H9 (cell line): ENCODE results near the gene PPAN. TPM values are rescaled to one million over a fixed set of nuclear protein-coding genes. Genes with fewer than 3 reads are reported as not detected.

ENCODE experiments used
- DNase-seq: peaks from one replicate; pipeline ENCODE4 v3.0.0-alpha.2; 2017
- H2AFZ ChIP-seq: one replicate; pipeline ENCODE4 v1.6.1; 2013; ENCODE audit warnings: mild to moderate bottlenecking, low read length, control low read depth, moderate library complexity
- H2AK5ac ChIP-seq: 2 replicates; pipeline ENCODE4 v1.6.1; 2013; ENCODE audit warnings: low read length, control low read depth, mixed read lengths; ENCODE audit not compliant: insufficient read length
- H2BK120ac ChIP-seq: one replicate; pipeline ENCODE4 v1.6.1; 2013; ENCODE audit warnings: low read depth, mild to moderate bottlenecking, low read length, control low read depth, inconsistent platforms; ENCODE audit not compliant: poor library complexity, severe bottlenecking
- H2BK12ac ChIP-seq: 2 replicates; pipeline ENCODE4 v1.6.1; 2013; ENCODE audit warnings: low read length, control low read depth, mixed read lengths, low read depth; ENCODE audit not compliant: insufficient read length
- H2BK15ac ChIP-seq: 2 replicates; pipeline ENCODE4 v1.6.1; 2013; ENCODE audit warnings: low read depth, low read length, control low read depth
- H2BK20ac ChIP-seq: one replicate; pipeline ENCODE4 v1.6.1; 2013; ENCODE audit warnings: low read depth, mild to moderate bottlenecking, low read length, control low read depth, inconsistent platforms; ENCODE audit not compliant: poor library complexity, severe bottlenecking
- H2BK5ac ChIP-seq: 2 replicates; pipeline ENCODE4 v1.6.1; 2013; ENCODE audit warnings: low read length, control low read depth, mixed read lengths; ENCODE audit not compliant: insufficient read length
- H3K14ac ChIP-seq: 2 replicates; pipeline ENCODE4 v1.6.1; 2013; ENCODE audit warnings: low read length, control low read depth; ENCODE audit not compliant: insufficient read depth
- H3K18ac ChIP-seq: 2 replicates; pipeline ENCODE4 v1.6.1; 2013; ENCODE audit warnings: low read depth, mild to moderate bottlenecking, mixed read lengths, low read length, control low read depth; ENCODE audit not compliant: insufficient read length
- H3K23ac ChIP-seq: 2 replicates; pipeline ENCODE4 v1.6.1; 2013; ENCODE audit warnings: low read length, control low read depth, mixed read lengths, low read depth; ENCODE audit not compliant: insufficient read length
- H3K23me2 ChIP-seq: 2 replicates; pipeline ENCODE4 v1.6.1; 2013; ENCODE audit warnings: low read depth, mild to moderate bottlenecking, mixed read lengths, low read length, control low read depth; ENCODE audit not compliant: insufficient read length, poor library complexity, severe bottlenecking
- H3K27ac ChIP-seq: 2 replicates; pipeline ENCODE4 v1.5.1; 2013; ENCODE audit warnings: low read length, control low read depth, mixed read lengths, low read depth; ENCODE audit not compliant: insufficient read length
- H3K27me3 ChIP-seq: 2 replicates; pipeline ENCODE4 v1.6.1; 2013; ENCODE audit warnings: low read length, control low read depth, inconsistent platforms; ENCODE audit not compliant: insufficient read depth
- H3K4ac ChIP-seq: 2 replicates; pipeline ENCODE4 v1.6.1; 2013; ENCODE audit warnings: low read depth, mild to moderate bottlenecking, control low read depth, inconsistent platforms, low read length, moderate library complexity
- H3K4me1 ChIP-seq: 2 replicates; pipeline ENCODE4 v1.6.1; 2013; ENCODE audit warnings: low read length, control low read depth, inconsistent platforms; ENCODE audit not compliant: insufficient read depth
- H3K4me2 ChIP-seq: 2 replicates; pipeline ENCODE4 v1.6.1; 2013; ENCODE audit warnings: low read length, control low read depth, mixed read lengths; ENCODE audit not compliant: insufficient read length, insufficient read depth
- H3K56ac ChIP-seq: 2 replicates; pipeline ENCODE4 v1.6.1; 2013; ENCODE audit warnings: low read depth, mild to moderate bottlenecking, mixed read lengths, low read length, control low read depth; ENCODE audit not compliant: insufficient read length
- H3K79me1 ChIP-seq: 2 replicates; pipeline ENCODE4 v1.6.1; 2013; ENCODE audit warnings: low read depth, mild to moderate bottlenecking, moderate library complexity, low read length, control low read depth, inconsistent platforms; ENCODE audit not compliant: insufficient read depth, poor library complexity, severe bottlenecking
- H3K79me2 ChIP-seq: 2 replicates; pipeline ENCODE4 v1.6.1; 2013; ENCODE audit warnings: low read length, control low read depth, inconsistent platforms; ENCODE audit not compliant: insufficient read depth
- H3K9ac ChIP-seq: 2 replicates; pipeline ENCODE4 v1.6.1; 2013; ENCODE audit warnings: low read length, control low read depth, mixed read lengths; ENCODE audit not compliant: insufficient read length; ENCODE audit errors: extremely low read depth
- H3K9me3 ChIP-seq: one replicate; pipeline ENCODE4 v1.6.1; 2013; ENCODE audit warnings: low read depth, low read length, inconsistent platforms; ENCODE audit not compliant: control insufficient read depth
- H3T11ph ChIP-seq: one replicate; pipeline ENCODE4 v1.6.1; 2013; ENCODE audit warnings: mild to moderate bottlenecking, low read length, control low read depth, inconsistent platforms
- H4K20me1 ChIP-seq: one replicate; pipeline ENCODE4 v1.6.1; 2013; ENCODE audit not compliant: control insufficient read depth, insufficient read length, insufficient read depth
- H4K5ac ChIP-seq: 2 replicates; pipeline ENCODE4 v1.6.1; 2013; ENCODE audit warnings: low read depth, mild to moderate bottlenecking, mixed read lengths, low read length, control low read depth; ENCODE audit not compliant: insufficient read length
- H4K8ac ChIP-seq: replicated peaks from 2 replicates; pipeline ENCODE4 v1.6.1; 2013; ENCODE audit warnings: low read length, control low read depth, mixed read lengths, low read depth; ENCODE audit not compliant: insufficient read length
- H4K91ac ChIP-seq: 2 replicates; pipeline ENCODE4 v1.6.1; 2013; ENCODE audit warnings: low read depth, mild to moderate bottlenecking, moderate library complexity, mixed read lengths, low read length, control low read depth; ENCODE audit not compliant: insufficient read length
- H3K27ac Mint-ChIP-seq, 3 experiments: 2 replicates in 2 of 3; 3 replicates in 1 of 3; pipeline ENCODE4 v1.8.0; 2020 to 2021; ENCODE audit warnings: mixed read lengths in 3 of 3, mild to moderate bottlenecking in 1 of 3, moderate library complexity in 1 of 3
- H3K27me3 Mint-ChIP-seq: 2 replicates; pipeline ENCODE4 v1.8.0; 2021; ENCODE audit warnings: low read depth, mild to moderate bottlenecking, moderate library complexity, mixed read lengths
- H3K36me3 Mint-ChIP-seq, 3 experiments: 2 replicates in 2 of 3; 3 replicates in 1 of 3; pipeline ENCODE4 v1.8.0; 2020 to 2021; ENCODE audit warnings: low read depth in 3 of 3, mixed read lengths in 3 of 3; ENCODE audit not compliant: insufficient read depth in 1 of 3
- H3K4me1 Mint-ChIP-seq, 2 experiments: 2 replicates each; pipeline ENCODE4 v1.8.0; 2020; ENCODE audit warnings: mixed read lengths in 2 of 2
- H3K4me3 Mint-ChIP-seq, 2 experiments: 2 replicates in 1 of 2; 3 replicates in 1 of 2; pipeline ENCODE4 v1.8.0; 2020 to 2021; ENCODE audit warnings: mild to moderate bottlenecking in 2 of 2, mixed read lengths in 2 of 2, moderate library complexity in 1 of 2
- H3K9me3 Mint-ChIP-seq, 2 experiments: 2 replicates in 1 of 2; 3 replicates in 1 of 2; pipeline ENCODE4 v1.8.0; 2020; ENCODE audit warnings: mild to moderate bottlenecking in 2 of 2, mixed read lengths in 2 of 2, moderate library complexity in 1 of 2
- WGBS: extraction: QIAGEN DNeasy Blood & Tissue Kit; methylation state at CpG from one replicate; pipeline ENCODE4 v1.1.7; 2013; ENCODE audit warnings: missing lambda C conversion rate, low lambda C conversion rate, mixed read lengths; ENCODE audit not compliant: insufficient read length; ENCODE audit errors: extremely low coverage; 5-methylcytosine and 5-hydroxymethylcytosine counted together
- total RNA-seq: library from RNA; stranded (reverse); gene quantifications from 2 replicates; pipeline ENCODE4 v1.2.1, GENCODE V29; 2021
- TF ChIP-seq, protein P1 (sequence below): fragments of 200-600 bp; sonication (generic); conservative IDR thresholded peaks from 3 replicates; pipeline ENCODE4 v1.8.0; 2021; ENCODE audit warnings: antibody characterized with exemption, mild to moderate bottlenecking

Gene PPAN
- total RNA-seq, 1 experiment from 2014 or later: 157 TPM

GRCh38 chr19:10083911-10084310, 22.3 kb upstream of the PPAN start:
- Histone ChIP-seq H3T11ph (no peak overlapping the region), H2BK5ac (no peak overlapping the region), H2BK15ac (no peak overlapping the region), H2BK120ac (no peak overlapping the region), H3K79me1 (no peaks in the 10 kb centered on the region), H4K20me1 (no peaks in the 10 kb centered on the region), H2AFZ (no peak overlapping the region), H3K23ac (no peak overlapping the region), H3K27me3 (no peaks in the 10 kb centered on the region), H3K79me2 (no peaks in the 10 kb centered on the region), H3K4ac (no peak overlapping the region), H2BK20ac (no peak overlapping the region), H3K23me2 (peaks cover 10% of the 10 kb centered on the region), H3K9me3 (no peaks in the 10 kb centered on the region), H4K5ac (no peak overlapping the region), H4K91ac (no peak overlapping the region), H2BK12ac (no peak overlapping the region), H3K27ac (no peak overlapping the region), H2AK5ac (no peak overlapping the region), H3K56ac (no peak overlapping the region), H3K4me1 (no peaks in the 10 kb centered on the region), H3K4me2 (no peak overlapping the region), H3K9ac (no peak overlapping the region), H3K18ac (no peak overlapping the region), H4K8ac (no peak overlapping the region), H3K14ac (no peak overlapping the region)
- peaks cover 7 to 9% of the 10 kb centered on the region in 2 experiments; a peak in 2 of 4 replicates for H3K4me1 Mint-ChIP-seq
- TF ChIP-seq, protein P1, sequence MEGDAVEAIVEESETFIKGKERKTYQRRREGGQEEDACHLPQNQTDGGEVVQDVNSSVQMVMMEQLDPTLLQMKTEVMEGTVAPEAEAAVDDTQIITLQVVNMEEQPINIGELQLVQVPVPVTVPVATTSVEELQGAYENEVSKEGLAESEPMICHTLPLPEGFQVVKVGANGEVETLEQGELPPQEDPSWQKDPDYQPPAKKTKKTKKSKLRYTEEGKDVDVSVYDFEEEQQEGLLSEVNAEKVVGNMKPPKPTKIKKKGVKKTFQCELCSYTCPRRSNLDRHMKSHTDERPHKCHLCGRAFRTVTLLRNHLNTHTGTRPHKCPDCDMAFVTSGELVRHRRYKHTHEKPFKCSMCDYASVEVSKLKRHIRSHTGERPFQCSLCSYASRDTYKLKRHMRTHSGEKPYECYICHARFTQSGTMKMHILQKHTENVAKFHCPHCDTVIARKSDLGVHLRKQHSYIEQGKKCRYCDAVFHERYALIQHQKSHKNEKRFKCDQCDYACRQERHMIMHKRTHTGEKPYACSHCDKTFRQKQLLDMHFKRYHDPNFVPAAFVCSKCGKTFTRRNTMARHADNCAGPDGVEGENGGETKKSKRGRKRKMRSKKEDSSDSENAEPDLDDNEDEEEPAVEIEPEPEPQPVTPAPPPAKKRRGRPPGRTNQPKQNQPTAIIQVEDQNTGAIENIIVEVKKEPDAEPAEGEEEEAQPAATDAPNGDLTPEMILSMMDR: no peak
- H3K27me3 Mint-ChIP-seq: peaks cover 26% of the 10 kb centered on the region
- DNase-seq: no peak
- WGBS: no CpG with 5 or more reads among the region's 9 CpGs
- H3K9me3 Mint-ChIP-seq: peaks cover 0 to 2% of the 10 kb centered on the region in 2 experiments; a peak in 1 of 5 replicates
- H3K36me3 Mint-ChIP-seq: no peaks in the 10 kb centered on the region
- H3K27ac Mint-ChIP-seq: no peak overlapping the region
- peak overlapping the region in 1 of 2 experiments; percentile 5; a peak in 1 of 5 replicates for H3K4me3 Mint-ChIP-seq
